HCT116 (cell line): Measurements from ENCODE around the gene FST. TPM values are rescaled to one million over a fixed set of nuclear protein-coding genes. Genes with fewer than 3 reads are reported as not detected.

Source experiments
- ATAC-seq: fragments of 200-7000 bp; cut with Tn5 transposase; 2 replicates; pipeline ENCODE4 v1.9.1; 2020; ENCODE audit warnings: mild to moderate bottlenecking, moderate library complexity
- BruUV-seq: library from RNA; stranded (reverse); fragments of 400-500 nt; replicated peaks from 2 replicates; lab custom pipeline; 2021; lab: Mats Ljungman, UMichigan
- CTCF ChIA-PET: fragments of 300-600 bp; sonication (Branson Sonifier 250); formaldehyde crosslinking; loops from one replicate; lab custom pipeline; 2021; ENCODE audit warnings: antibody characterized with exemption; lab: Charles Lee
- POLR2A ChIA-PET: fragments of 300-600, 350-600 bp; sonication (Branson Sonifier 250); formaldehyde crosslinking; loops from one replicate; lab custom pipeline; 2021; ENCODE audit warnings: antibody characterized with exemption; lab: Charles Lee
- RAD21 ChIA-PET, 2 experiments: fragments of 300-600 bp; sonication (Branson Sonifier 250); formaldehyde crosslinking; loops; one replicate each; lab custom pipeline; 2023; ENCODE audit warnings: low total read pairs in 2 of 2; ENCODE audit not compliant: uncharacterized antibody in 2 of 2, unreplicated experiment in 2 of 2, low non-redundant PET in 1 of 2; lab: Charles Lee
- DNase-seq: peaks from one replicate; pipeline ENCODE4 v3.0.0-alpha.2; 2010; ENCODE audit warnings: low read depth, low spot score
- H2AFZ ChIP-seq: fragments of 200-600 bp; shearing (Covaris generic), sonication (generic); 2 replicates; pipeline ENCODE4 v1.6.1; 2017; ENCODE audit warnings: low read depth, mixed run types, mixed read lengths, antibody characterized with exemption, low read length; ENCODE audit not compliant: poor library complexity, severe bottlenecking
- H3K27ac ChIP-seq: 2 replicates; pipeline ENCODE4 v1.5.1; 2012; ENCODE audit warnings: low read depth, low read length
- H3K27me3 ChIP-seq: fragments of 200-600 bp; sonication (generic); 2 replicates; pipeline ENCODE4 v1.6.1; 2016; ENCODE audit warnings: mixed run types, low read length, mixed read lengths; ENCODE audit not compliant: insufficient read depth
- H3K36me3 ChIP-seq, 2 experiments: fragments of 200-500 bp in 1 of 2; fragments of 200-600 bp in 1 of 2; sonication (Bioruptor generic) in 1 of 2; sonication (generic) in 1 of 2; 2 replicates each; pipeline versions ENCODE4 v1.5.1 to v1.6.1; 2014 to 2016; ENCODE audit warnings: low read length in 2 of 2, inconsistent platforms in 1 of 2, mixed read lengths in 1 of 2, mixed run types in 1 of 2; ENCODE audit not compliant: insufficient read depth in 2 of 2, control insufficient read depth in 1 of 2
- H3K4me1 ChIP-seq, 2 experiments: fragments of 200-600 bp in 1 of 2; sonication (generic) in 1 of 2; 2 replicates each; pipeline versions ENCODE4 v1.5.1 to v1.6.1; 2012 to 2017; ENCODE audit warnings: low read length in 2 of 2, inconsistent platforms in 1 of 2, mild to moderate bottlenecking in 1 of 2, mixed read lengths in 1 of 2, mixed run types in 1 of 2, moderate library complexity in 1 of 2; ENCODE audit not compliant: insufficient read depth in 2 of 2, control insufficient read depth in 1 of 2
- H3K4me2 ChIP-seq: fragments of 200-600 bp; sonication (generic); 2 replicates; pipeline ENCODE4 v1.6.1; 2017; ENCODE audit warnings: mixed run types, low read length, mixed read lengths
- H3K4me3 ChIP-seq, 2 experiments: fragments of 200-600 bp in 1 of 2; sonication (generic) in 1 of 2; replicated peaks in 1 of 2; 2 replicates each; pipeline ENCODE4 v1.5.1; 2011 to 2016; ENCODE audit warnings: low read length in 2 of 2, control low read depth in 1 of 2, low read depth in 1 of 2, mild to moderate bottlenecking in 1 of 2, mixed read lengths in 1 of 2, mixed run types in 1 of 2
- H3K79me2 ChIP-seq: fragments of 200-600 bp; sonication (generic); 2 replicates; pipeline ENCODE4 v1.6.1; 2017; ENCODE audit warnings: mild to moderate bottlenecking, mixed run types, low read length, moderate library complexity, mixed read lengths; ENCODE audit not compliant: insufficient read depth
- H3K9ac ChIP-seq: fragments of 200-600 bp; sonication (generic); 2 replicates; pipeline ENCODE4 v1.6.1; 2016; ENCODE audit warnings: low read length, mixed read lengths
- H3K9me2 ChIP-seq: fragments of 200-600 bp; sonication (generic), shearing (Covaris generic); 2 replicates; pipeline ENCODE4 v1.6.1; 2017; ENCODE audit warnings: mixed run types, mild to moderate bottlenecking, moderate library complexity; ENCODE audit not compliant: insufficient read depth
- H3K9me3 ChIP-seq, 2 experiments: fragments of 200-500 bp in 1 of 2; fragments of 200-600 bp in 1 of 2; sonication (Bioruptor generic) in 1 of 2; sonication (generic) in 1 of 2; 2 replicates each; pipeline ENCODE4 v1.6.1; 2014 to 2017; ENCODE audit warnings: low read length in 2 of 2, mixed read lengths in 2 of 2, inconsistent platforms in 1 of 2, low read depth in 1 of 2, mild to moderate bottlenecking in 1 of 2, mixed run types in 1 of 2, moderate library complexity in 1 of 2; ENCODE audit not compliant: control insufficient read depth in 1 of 2, insufficient read depth in 1 of 2
- H4K20me1 ChIP-seq: fragments of 200-600 bp; sonication (generic), shearing (Covaris generic); 2 replicates; pipeline ENCODE4 v1.6.1; 2017; ENCODE audit warnings: mixed run types, mild to moderate bottlenecking, moderate library complexity; ENCODE audit not compliant: insufficient read depth
- CBX3 ChIP-seq: IDR thresholded peaks from 2 replicates; pipeline ENCODE4 v1.6.1; 2012; ENCODE audit warnings: low read depth
- CEBPB ChIP-seq: IDR thresholded peaks from 2 replicates; pipeline ENCODE4 v1.6.1; 2012; ENCODE audit warnings: low read depth
- CTCF ChIP-seq, 3 experiments: fragments of 200-600 bp in 1 of 3; sonication (generic) in 1 of 3; IDR thresholded peaks in 2 of 3; conservative IDR thresholded peaks in 1 of 3; 2 replicates each; pipeline ENCODE4 v1.5.1; 2012 to 2017; ENCODE audit warnings: low read depth in 2 of 3, low read length in 2 of 3, antibody characterized with exemption in 1 of 3, borderline replicate concordance in 1 of 3, control low read depth in 1 of 3, mild to moderate bottlenecking in 1 of 3, mixed read lengths in 1 of 3, mixed run types in 1 of 3, moderate library complexity in 1 of 3; ENCODE audit not compliant: insufficient read depth in 1 of 3
- EZH2phosphoT487 ChIP-seq: fragments of 200-600 bp; IDR thresholded peaks from 2 replicates; pipeline ENCODE4 v1.6.1; 2018; ENCODE audit warnings: antibody characterized with exemption, borderline replicate concordance
- FOSL1 ChIP-seq: IDR thresholded peaks from 2 replicates; pipeline ENCODE4 v1.6.1; 2012; ENCODE audit warnings: low read depth
- JUND ChIP-seq: IDR thresholded peaks from 2 replicates; pipeline ENCODE4 v1.6.1; 2012
- POLR2A ChIP-seq: IDR thresholded peaks from 2 replicates; pipeline ENCODE4 v1.7.0; 2011; ENCODE audit warnings: borderline replicate concordance; ENCODE audit not compliant: insufficient read depth, insufficient read length; ENCODE audit errors: extremely low read depth
- POLR2AphosphoS5 ChIP-seq: IDR thresholded peaks from 2 replicates; pipeline ENCODE4 v1.6.1; 2011; ENCODE audit warnings: mild to moderate bottlenecking, low read depth, low read length, moderate library complexity
- RAD21 ChIP-seq: IDR thresholded peaks from 2 replicates; pipeline ENCODE4 v1.6.1; 2012; ENCODE audit warnings: low read depth, mild to moderate bottlenecking
- REST ChIP-seq: IDR thresholded peaks from 2 replicates; pipeline ENCODE4 v1.6.1; 2012; ENCODE audit warnings: low read depth
- SP1 ChIP-seq: IDR thresholded peaks from 2 replicates; pipeline ENCODE4 v1.6.1; 2012; ENCODE audit warnings: low read depth
- TCF7L2 ChIP-seq: IDR thresholded peaks from 2 replicates; pipeline ENCODE4 v1.7.0; 2011; ENCODE audit warnings: borderline replicate concordance, inconsistent platforms; ENCODE audit not compliant: insufficient read depth, insufficient read length; ENCODE audit errors: extremely low read depth
- YY1 ChIP-seq: IDR thresholded peaks from 2 replicates; pipeline ENCODE4 v1.6.1; 2011; ENCODE audit warnings: low read length, low read depth, moderate library complexity, mild to moderate bottlenecking; ENCODE audit not compliant: insufficient replicate concordance; ENCODE audit errors: extremely low read depth
- ZBTB33 ChIP-seq: IDR thresholded peaks from 2 replicates; pipeline ENCODE4 v1.6.1; 2011; ENCODE audit warnings: mild to moderate bottlenecking, low read length, moderate library complexity; ENCODE audit not compliant: insufficient replicate concordance; ENCODE audit errors: extremely low read depth
- ZNF274 ChIP-seq: fragments of 200-500 bp; sonication (Bioruptor generic); IDR thresholded peaks from 2 replicates; pipeline ENCODE4 v1.6.1; 2014; ENCODE audit warnings: mild to moderate bottlenecking, low read depth, low read length, inconsistent platforms
- intact Hi-C: fragments of 100-400 bp; cut with micrococcal nuclease; formaldehyde crosslinking; loops from 2 replicates; pipeline ENCODE4 v1.10.0; 2022
- total RNA-seq: library from RNA; stranded (reverse); gene quantifications from one replicate; pipeline ENCODE4 v1.2.1, GENCODE V29; 2021; ENCODE audit not compliant: unreplicated experiment

Gene FST
- total RNA-seq, 1 experiment from 2014 or later, result 0.34 TPM

- no peak overlapping the region for H3K4me2 ChIP-seq
- H3K4me3 ChIP-seq, result no peak overlapping the region
- no peaks in the 10 kb centered on the region for H3K79me2 ChIP-seq
- intact Hi-C loops, result no loop called here
- no TSS peak for BruUV-seq
- ATAC-seq, result no peak; the same call in 1 of the 2 replicates
- H3K9me2 ChIP-seq, result no peaks in the 10 kb centered on the region
- POLR2A ChIA-PET, result no interaction called here
- H3K36me3 ChIP-seq, result no peaks in the 10 kb centered on the region
- H3K9ac ChIP-seq, result no peak overlapping the region
- H3K27ac ChIP-seq, result no peak overlapping the region
- H3K9me3 ChIP-seq, result no peaks in the 10 kb centered on the region
- no peaks in the 10 kb centered on the region for H4K20me1 ChIP-seq
- no peak for DNase-seq
- no peaks in the 10 kb centered on the region for H3K27me3 ChIP-seq
- no peak overlapping the region for H2AFZ ChIP-seq
- RAD21 ChIA-PET, result no interaction called here
- H3K4me1 ChIP-seq, result no peaks in the 10 kb centered on the region
- TF ChIP-seq POLR2A (no peak), TCF7L2 (no peak), ZNF274 (no peak), ZBTB33 (no peak), FOSL1 (no peak), SP1 (no peak), EZH2phosphoT487 (no peak), CBX3 (no peak), CTCF (IDR thresholded peaks at IDR 0.05 in 2 of 3, conservative IDR thresholded peaks at IDR 0.05 in 1 of 3; ENCODE audit: borderline replicate concordance in 1 of 3, insufficient read depth in 1 of 3, low read depth in 2 of 3, low read length in 2 of 3) (no peak), RAD21 (no peak), POLR2AphosphoS5 (no peak), YY1 (no peak), JUND (no peak), CEBPB (no peak), REST (no peak)
- CTCF ChIA-PET, result no interaction called here
These were observed 41.6 kb upstream of the FST start for GRCh38 chr5:53438486-53439472.
